ENCODE results near the gene STRIP1.

Gene STRIP1

DNA sequence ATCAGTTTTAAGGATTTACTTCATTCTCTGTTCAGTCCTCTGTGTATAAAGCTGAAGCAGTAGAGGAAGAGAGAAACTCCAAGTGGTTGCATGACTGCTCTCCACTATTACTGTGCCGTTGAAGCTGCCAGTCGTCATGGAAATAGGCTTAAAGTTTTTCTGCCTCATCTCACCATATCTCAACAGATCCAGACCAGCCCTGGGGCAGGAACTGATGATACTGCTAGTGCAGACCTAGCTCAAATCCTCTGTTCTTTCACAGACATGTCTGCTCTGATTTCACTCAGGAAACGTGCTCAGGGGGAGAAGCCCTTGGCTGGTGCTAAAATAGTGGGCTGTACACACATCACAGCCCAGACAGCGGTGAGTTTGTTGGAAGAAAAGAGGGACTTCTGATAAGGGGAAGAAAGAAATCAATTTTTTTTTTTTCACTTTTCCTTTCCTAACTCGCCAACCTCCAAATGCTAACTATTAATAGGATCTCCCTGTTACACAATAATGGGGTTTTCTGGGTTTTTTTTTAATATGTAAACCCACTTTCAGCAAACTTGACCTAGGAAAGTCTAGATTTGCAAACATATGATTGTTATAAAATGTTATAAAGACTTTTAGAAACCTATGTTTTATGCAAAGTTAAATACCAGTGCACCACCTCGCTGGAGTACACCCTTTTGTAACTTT lies 22.2 kb upstream of the STRIP1 start:
- TF ChIP-seq, protein P1, sequence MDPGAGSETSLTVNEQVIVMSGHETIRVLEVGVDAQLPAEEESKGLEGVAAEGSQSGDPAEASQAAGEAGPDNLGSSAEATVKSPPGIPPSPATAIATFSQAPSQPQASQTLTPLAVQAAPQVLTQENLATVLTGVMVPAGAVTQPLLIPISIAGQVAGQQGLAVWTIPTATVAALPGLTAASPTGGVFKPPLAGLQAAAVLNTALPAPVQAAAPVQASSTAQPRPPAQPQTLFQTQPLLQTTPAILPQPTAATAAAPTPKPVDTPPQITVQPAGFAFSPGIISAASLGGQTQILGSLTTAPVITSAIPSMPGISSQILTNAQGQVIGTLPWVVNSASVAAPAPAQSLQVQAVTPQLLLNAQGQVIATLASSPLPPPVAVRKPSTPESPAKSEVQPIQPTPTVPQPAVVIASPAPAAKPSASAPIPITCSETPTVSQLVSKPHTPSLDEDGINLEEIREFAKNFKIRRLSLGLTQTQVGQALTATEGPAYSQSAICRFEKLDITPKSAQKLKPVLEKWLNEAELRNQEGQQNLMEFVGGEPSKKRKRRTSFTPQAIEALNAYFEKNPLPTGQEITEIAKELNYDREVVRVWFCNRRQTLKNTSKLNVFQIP (CRISPR knock-in tag; IDR thresholded peaks at IDR 0.05; ENCODE audit: borderline replicate concordance, low read depth): no peak
- TF ChIP-seq ZNF70 (CRISPR knock-in tag; IDR thresholded peaks at IDR 0.05): no peak
- peak; percentile 34; the same call in 1 of the 3 replicates for ATAC-seq

DNA sequence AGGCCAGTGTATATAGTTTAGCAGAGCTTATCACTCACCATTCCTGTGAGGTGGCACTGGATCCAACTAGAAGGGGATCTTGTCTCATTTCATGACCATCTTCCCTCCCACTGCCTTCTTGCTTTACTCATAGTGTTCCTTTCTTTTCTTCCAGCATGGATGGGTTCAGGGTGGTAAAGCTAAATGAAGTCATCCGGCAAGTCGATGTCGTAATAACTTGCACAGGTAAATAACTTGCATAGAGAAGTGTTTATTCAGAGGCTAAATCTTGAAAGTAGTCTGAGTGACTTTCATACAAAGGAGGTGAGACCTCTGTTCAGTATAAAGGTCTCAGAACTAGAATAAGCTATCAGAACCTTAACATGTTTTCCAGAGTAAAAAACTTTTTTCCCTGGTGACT lies 16.6 kb upstream of the STRIP1 start:
- ATAC-seq: no peak
- TF ChIP-seq ZNF70 (CRISPR knock-in tag; IDR thresholded peaks at IDR 0.05) (no peak), ISL1 (CRISPR knock-in tag; IDR thresholded peaks at IDR 0.05) (no peak), RARB (CRISPR knock-in tag; IDR thresholded peaks at IDR 0.05) (no peak), ZNF8 (CRISPR knock-in tag; IDR thresholded peaks at IDR 0.05) (no peak), ZC3H10 (CRISPR knock-in tag; IDR thresholded peaks at IDR 0.05) (no peak), ZNF565 (CRISPR knock-in tag; conservative IDR thresholded peaks at IDR 0.05; ENCODE audit: low read depth) (no peak), ESRRG (CRISPR knock-in tag; IDR thresholded peaks at IDR 0.05) (no peak), ZFP3 (CRISPR knock-in tag; IDR thresholded peaks at IDR 0.05) (no peak), TCF4 (CRISPR knock-in tag; IDR thresholded peaks at IDR 0.05; ENCODE audit: borderline replicate concordance) (no peak), PPARA (CRISPR knock-in tag; IDR thresholded peaks at IDR 0.05; ENCODE audit: borderline replicate concordance) (no peak), OSR1 (CRISPR knock-in tag; IDR thresholded peaks at IDR 0.05) (no peak), CSDC2 (CRISPR knock-in tag; IDR thresholded peaks at IDR 0.05) (no peak), TOX (CRISPR knock-in tag; IDR thresholded peaks at IDR 0.05; ENCODE audit: borderline replicate concordance) (no peak), BACH2 (CRISPR knock-in tag; IDR thresholded peaks at IDR 0.05; ENCODE audit: borderline replicate concordance) (no peak)
- TF ChIP-seq, protein P1 (CRISPR knock-in tag; IDR thresholded peaks at IDR 0.05; ENCODE audit: borderline replicate concordance, low read depth): no peak
- TF ChIP-seq, protein P2, sequence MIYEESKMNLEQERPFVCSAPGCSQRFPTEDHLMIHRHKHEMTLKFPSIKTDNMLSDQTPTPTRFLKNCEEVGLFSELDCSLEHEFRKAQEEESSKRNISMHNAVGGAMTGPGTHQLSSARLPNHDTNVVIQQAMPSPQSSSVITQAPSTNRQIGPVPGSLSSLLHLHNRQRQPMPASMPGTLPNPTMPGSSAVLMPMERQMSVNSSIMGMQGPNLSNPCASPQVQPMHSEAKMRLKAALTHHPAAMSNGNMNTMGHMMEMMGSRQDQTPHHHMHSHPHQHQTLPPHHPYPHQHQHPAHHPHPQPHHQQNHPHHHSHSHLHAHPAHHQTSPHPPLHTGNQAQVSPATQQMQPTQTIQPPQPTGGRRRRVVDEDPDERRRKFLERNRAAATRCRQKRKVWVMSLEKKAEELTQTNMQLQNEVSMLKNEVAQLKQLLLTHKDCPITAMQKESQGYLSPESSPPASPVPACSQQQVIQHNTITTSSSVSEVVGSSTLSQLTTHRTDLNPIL (CRISPR knock-in tag; IDR thresholded peaks at IDR 0.05; ENCODE audit: low read depth): no peak
- TF ChIP-seq, protein P3, sequence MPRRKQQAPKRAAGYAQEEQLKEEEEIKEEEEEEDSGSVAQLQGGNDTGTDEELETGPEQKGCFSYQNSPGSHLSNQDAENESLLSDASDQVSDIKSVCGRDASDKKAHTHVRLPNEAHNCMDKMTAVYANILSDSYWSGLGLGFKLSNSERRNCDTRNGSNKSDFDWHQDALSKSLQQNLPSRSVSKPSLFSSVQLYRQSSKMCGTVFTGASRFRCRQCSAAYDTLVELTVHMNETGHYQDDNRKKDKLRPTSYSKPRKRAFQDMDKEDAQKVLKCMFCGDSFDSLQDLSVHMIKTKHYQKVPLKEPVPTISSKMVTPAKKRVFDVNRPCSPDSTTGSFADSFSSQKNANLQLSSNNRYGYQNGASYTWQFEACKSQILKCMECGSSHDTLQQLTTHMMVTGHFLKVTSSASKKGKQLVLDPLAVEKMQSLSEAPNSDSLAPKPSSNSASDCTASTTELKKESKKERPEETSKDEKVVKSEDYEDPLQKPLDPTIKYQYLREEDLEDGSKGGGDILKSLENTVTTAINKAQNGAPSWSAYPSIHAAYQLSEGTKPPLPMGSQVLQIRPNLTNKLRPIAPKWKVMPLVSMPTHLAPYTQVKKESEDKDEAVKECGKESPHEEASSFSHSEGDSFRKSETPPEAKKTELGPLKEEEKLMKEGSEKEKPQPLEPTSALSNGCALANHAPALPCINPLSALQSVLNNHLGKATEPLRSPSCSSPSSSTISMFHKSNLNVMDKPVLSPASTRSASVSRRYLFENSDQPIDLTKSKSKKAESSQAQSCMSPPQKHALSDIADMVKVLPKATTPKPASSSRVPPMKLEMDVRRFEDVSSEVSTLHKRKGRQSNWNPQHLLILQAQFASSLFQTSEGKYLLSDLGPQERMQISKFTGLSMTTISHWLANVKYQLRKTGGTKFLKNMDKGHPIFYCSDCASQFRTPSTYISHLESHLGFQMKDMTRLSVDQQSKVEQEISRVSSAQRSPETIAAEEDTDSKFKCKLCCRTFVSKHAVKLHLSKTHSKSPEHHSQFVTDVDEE (CRISPR knock-in tag; IDR thresholded peaks at IDR 0.05): no peak
- TF ChIP-seq, protein P4, sequence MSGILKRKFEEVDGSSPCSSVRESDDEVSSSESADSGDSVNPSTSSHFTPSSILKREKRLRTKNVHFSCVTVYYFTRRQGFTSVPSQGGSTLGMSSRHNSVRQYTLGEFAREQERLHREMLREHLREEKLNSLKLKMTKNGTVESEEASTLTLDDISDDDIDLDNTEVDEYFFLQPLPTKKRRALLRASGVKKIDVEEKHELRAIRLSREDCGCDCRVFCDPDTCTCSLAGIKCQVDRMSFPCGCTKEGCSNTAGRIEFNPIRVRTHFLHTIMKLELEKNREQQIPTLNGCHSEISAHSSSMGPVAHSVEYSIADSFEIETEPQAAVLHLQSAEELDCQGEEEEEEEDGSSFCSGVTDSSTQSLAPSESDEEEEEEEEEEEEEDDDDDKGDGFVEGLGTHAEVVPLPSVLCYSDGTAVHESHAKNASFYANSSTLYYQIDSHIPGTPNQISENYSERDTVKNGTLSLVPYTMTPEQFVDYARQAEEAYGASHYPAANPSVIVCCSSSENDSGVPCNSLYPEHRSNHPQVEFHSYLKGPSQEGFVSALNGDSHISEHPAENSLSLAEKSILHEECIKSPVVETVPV (CRISPR knock-in tag; IDR thresholded peaks at IDR 0.05): no peak

DNA sequence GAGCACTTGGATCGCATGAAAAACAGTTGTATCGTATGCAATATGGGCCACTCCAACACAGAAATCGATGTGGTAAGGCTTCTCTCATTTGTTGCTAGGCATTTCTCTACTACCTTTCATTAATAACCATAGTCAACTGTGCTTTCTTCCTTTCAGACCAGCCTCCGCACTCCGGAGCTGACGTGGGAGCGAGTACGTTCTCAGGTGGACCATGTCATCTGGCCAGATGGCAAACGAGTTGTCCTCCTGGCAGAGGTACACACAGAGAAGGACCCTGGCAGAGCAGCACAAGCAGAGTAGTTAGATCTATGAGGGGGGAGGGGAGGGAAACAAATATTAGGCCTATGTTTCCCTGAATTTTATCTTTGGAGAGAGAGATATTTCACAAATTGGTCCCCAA lies 16.0 kb upstream of the STRIP1 start:
- ATAC-seq: no peak
- TF ChIP-seq ZNF8 (CRISPR knock-in tag; IDR thresholded peaks at IDR 0.05): no peak
- TF ChIP-seq, protein P1 (CRISPR knock-in tag; IDR thresholded peaks at IDR 0.05; ENCODE audit: borderline replicate concordance, low read depth): no peak
- no peak for TF ChIP-seq ISL1 (CRISPR knock-in tag; IDR thresholded peaks at IDR 0.05)
- no peak for TF ChIP-seq CSDC2 (CRISPR knock-in tag; IDR thresholded peaks at IDR 0.05)
- TF ChIP-seq TCF4 (CRISPR knock-in tag; IDR thresholded peaks at IDR 0.05; ENCODE audit: borderline replicate concordance): no peak
- no peak for TF ChIP-seq ARNTL (CRISPR knock-in tag; IDR thresholded peaks at IDR 0.05; ENCODE audit: borderline replicate concordance, low read depth)
- TF ChIP-seq, protein P5, sequence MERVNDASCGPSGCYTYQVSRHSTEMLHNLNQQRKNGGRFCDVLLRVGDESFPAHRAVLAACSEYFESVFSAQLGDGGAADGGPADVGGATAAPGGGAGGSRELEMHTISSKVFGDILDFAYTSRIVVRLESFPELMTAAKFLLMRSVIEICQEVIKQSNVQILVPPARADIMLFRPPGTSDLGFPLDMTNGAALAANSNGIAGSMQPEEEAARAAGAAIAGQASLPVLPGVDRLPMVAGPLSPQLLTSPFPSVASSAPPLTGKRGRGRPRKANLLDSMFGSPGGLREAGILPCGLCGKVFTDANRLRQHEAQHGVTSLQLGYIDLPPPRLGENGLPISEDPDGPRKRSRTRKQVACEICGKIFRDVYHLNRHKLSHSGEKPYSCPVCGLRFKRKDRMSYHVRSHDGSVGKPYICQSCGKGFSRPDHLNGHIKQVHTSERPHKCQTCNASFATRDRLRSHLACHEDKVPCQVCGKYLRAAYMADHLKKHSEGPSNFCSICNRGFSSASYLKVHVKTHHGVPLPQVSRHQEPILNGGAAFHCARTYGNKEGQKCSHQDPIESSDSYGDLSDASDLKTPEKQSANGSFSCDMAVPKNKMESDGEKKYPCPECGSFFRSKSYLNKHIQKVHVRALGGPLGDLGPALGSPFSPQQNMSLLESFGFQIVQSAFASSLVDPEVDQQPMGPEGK (CRISPR knock-in tag; IDR thresholded peaks at IDR 0.05; ENCODE audit: borderline replicate concordance): no peak
- TF ChIP-seq ZFP30 (CRISPR knock-in tag; IDR thresholded peaks at IDR 0.05): no peak
- TF ChIP-seq ZFP3 (CRISPR knock-in tag; IDR thresholded peaks at IDR 0.05): no peak
- TF ChIP-seq BACH2 (CRISPR knock-in tag; IDR thresholded peaks at IDR 0.05; ENCODE audit: borderline replicate concordance): no peak
- TF ChIP-seq RARB (CRISPR knock-in tag; IDR thresholded peaks at IDR 0.05): no peak
- TF ChIP-seq ESRRG (CRISPR knock-in tag; IDR thresholded peaks at IDR 0.05): no peak
- no peak for TF ChIP-seq OSR1 (CRISPR knock-in tag; IDR thresholded peaks at IDR 0.05)
- TF ChIP-seq TOX (CRISPR knock-in tag; IDR thresholded peaks at IDR 0.05; ENCODE audit: borderline replicate concordance): no peak
